ENCODE results near the gene PPFIBP1.
A peak's percentile ranks its signal among the peaks of the same experiment; 100 is the strongest.

Gene PPFIBP1

DNA sequence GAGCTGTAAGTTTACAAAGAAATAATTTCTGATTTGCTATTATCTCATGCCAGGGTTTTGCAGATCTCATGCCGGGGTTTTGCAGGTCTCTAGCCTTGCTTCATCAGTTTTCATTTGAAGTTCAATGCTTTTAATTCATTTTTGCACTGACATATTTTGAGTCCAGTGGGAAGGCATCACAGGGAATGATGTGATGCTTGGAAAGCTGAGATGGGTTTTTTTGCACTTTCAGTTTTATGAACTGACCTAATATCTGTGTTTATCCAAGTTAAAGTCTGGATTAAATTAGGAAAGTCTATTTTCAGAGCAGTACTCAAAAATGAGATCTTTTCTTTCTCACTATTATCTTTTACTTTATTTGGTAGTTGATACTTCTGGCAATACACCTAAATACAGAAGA lies 148.6 kb downstream of the PPFIBP1 start:
- no peak for DNase-seq
- intact Hi-C loops (cut with DNase I): no loop called here

GRCh38 chr12:27673101-27673718 lies 149.2 kb downstream of the PPFIBP1 start:
- intact Hi-C loops (cut with DNase I): no loop called here
- DNase-seq: no peak

DNA sequence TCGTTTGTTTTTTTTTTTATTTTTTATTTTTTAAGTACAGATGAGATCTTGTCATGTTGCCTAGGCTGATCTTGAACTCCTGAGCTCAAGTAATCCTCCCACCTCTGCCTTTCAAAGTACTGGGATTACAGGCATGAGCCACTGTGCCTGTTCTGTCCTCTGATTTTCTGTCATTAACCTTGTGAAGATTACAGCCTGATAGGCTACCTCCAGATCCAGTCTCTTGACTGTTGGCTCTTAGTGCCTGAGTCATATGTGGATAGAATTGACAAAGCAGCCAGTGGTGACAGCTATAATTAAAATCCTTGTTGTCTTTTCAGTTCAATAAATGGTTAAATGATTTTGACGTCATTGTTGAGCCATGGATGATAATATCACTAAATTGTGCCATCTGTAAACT lies 151.0 kb downstream of the PPFIBP1 start:
- no peak for DNase-seq
- intact Hi-C loops (cut with DNase I): no loop called here

GRCh38 chr12:27680619-27681018 lies 156.6 kb downstream of the PPFIBP1 start:
- intact Hi-C loops (cut with DNase I): no loop called here
- no peak for DNase-seq

DNA sequence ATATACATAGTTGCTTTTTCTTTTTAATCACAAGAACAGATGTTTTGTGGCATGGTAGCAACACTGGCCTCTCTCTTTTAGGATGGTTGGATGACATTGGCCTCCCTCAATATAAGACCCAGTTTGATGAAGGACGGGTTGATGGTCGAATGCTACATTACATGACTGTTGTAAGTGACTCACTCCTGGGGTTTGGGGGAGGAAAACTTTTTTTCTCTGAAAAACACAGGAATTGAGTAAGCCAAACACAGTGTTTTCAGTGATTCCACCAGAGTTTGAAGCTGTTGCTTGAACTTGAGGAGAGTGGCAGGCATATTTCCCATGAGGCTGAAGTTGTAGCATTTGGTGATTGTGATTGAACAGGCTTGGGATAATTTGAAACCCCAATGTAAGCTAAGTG lies 158.5 kb downstream of the PPFIBP1 start:
- DNase-seq: no peak
- intact Hi-C loops (cut with DNase I): no loop called here

DNA sequence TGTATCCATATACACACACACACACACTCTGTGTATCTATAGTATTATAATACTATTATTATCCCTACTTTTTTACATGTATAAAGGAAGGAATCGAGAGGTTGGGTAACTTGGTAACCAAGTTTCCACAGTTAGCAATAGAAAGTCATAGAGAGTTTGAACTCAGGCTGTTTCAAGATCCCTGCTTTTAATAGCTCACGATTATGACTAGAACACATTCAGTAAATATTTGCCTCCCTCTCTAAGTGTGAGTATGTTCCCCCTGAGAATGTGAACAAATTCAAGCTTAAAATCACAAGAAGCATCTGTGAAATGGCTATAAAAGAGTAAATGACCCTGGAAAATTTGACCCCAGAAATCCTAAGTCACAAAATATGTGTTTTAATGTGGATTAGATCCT lies 161.3 kb downstream of the PPFIBP1 start:
- intact Hi-C loops (cut with DNase I): no loop called here
- DNase-seq: no peak

GRCh38 chr12:27686147-27686546 lies 162.1 kb downstream of the PPFIBP1 start:
- intact Hi-C loops (cut with DNase I): no loop called here
- DNase-seq: no peak

- intact Hi-C loops (cut with DNase I): no loop called here
- DNase-seq: no peak
These were observed 164.7 kb downstream of the PPFIBP1 start for GRCh38 chr12:27688671-27689070.

- intact Hi-C loops (cut with DNase I): no loop called here
- no peak for DNase-seq
These were observed 165.7 kb downstream of the PPFIBP1 start for GRCh38 chr12:27689558-27690180.

- DNase-seq: no peak
- intact Hi-C loops (cut with DNase I): no loop called here
These were observed 169.4 kb downstream of the PPFIBP1 start for GRCh38 chr12:27693403-27693802.

GRCh38 chr12:27695556-27696292 lies 171.7 kb downstream of the PPFIBP1 start:
- no peak for DNase-seq
- intact Hi-C loops (cut with DNase I): no loop called here

GRCh38 chr12:27696293-27696652 lies 172.3 kb downstream of the PPFIBP1 start, which contains the start of gene REP15:
REP15 (plus strand) TSS chr12:27696447; CDS start chr12:27696563, 116 bp downstream.
- DNase-seq: no peak
- intact Hi-C loops (cut with DNase I): no loop called here

DNA sequence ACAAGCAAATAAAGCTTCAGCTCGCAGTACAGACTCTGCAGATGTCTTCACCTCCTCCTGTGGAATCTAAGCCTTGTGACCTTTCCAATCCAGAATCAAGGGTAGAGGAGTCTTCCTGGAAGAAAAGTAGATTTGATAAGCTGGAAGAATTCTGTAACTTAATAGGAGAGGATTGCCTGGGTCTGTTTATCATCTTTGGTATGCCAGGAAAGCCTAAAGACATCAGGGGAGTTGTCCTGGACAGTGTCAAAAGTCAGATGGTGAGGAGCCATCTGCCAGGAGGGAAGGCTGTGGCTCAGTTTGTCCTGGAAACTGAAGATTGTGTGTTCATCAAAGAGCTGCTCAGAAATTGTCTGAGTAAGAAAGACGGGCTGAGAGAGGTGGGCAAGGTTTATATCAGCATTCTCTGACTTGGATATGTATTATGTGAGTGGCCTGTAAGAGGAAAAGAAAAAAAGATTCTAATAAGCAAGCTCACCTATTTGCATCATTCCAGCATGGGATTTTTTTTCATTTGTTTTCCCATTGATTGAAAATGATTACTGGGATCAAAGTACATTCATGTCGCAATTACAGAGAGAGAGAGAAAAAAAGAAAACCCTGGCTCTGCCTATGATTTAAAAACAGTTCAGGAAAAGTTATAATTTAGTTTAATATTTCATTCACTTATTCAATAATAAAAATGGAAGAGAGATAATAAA lies 173.0 kb downstream of the PPFIBP1 start:
- intact Hi-C loops (cut with DNase I): no loop called here

GRCh38 chr12:27703720-27704452 lies 179.9 kb downstream of the PPFIBP1 start:
- intact Hi-C loops (cut with DNase I): loop anchor here (10.0 kb wide), 1 partner anchor 179 kb away; the partner anchor contains the start of gene PPFIBP1
- peak in 39 of 42 donors; percentile 22 to 89 (median 71) for DNase-seq

More for the DNA sequence above, 173.0 kb downstream of the PPFIBP1 start:
- no peak for DNase-seq

DNA sequence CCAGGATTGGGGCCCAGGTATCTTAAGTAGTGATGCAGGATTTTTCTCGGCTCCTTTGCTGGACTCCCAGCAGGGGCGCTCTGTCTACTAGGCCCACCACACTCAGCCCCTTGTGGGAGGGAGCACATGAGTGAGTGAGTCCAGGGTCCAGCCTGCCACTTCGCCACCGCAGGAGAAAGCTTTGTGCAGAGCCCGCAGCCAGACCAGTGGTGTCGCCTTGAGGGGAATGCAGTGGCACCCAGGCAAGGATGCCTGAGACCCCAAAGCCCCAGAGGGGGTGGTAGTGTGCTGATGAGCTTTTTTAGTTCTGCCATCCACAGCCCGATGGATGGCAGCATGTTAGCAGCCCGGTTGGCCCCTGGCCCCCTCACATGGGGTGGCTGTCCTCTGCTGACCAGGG lies 181.3 kb downstream of the PPFIBP1 start:
- no peak for DNase-seq
- intact Hi-C loops (cut with DNase I): loop anchor here (10.0 kb wide), 1 partner anchor 180 kb away; the partner anchor contains the start of gene PPFIBP1

DNA sequence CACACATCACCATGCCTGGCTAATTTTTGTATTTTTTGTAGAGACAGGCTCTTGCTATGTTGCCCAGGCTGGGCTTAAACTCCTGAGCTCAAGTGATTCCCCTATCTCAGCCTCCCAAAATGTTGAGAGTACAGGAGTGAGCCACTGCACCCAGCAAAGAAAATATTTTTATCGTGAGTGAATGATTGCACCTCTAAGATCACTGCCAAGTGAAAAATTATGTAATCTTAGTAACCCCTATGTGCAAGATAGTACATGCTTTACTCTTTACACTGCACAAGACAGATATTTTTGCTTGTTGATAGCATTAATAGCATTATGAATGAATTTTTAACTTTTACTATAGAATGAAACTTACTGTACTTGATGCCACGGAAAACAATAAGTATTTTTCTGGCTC lies 183.2 kb downstream of the PPFIBP1 start:
- intact Hi-C loops (cut with DNase I): loop anchor here (10.0 kb wide), 1 partner anchor 182 kb away; the partner anchor contains the start of gene PPFIBP1
- no peak for DNase-seq

GRCh38 chr12:27709212-27709931 lies 185.4 kb downstream of the PPFIBP1 start:
- no peak for DNase-seq
- intact Hi-C loops (cut with DNase I): loop anchor here (10.0 kb wide), 1 partner anchor 185 kb away; the partner anchor contains the start of gene PPFIBP1

DNA sequence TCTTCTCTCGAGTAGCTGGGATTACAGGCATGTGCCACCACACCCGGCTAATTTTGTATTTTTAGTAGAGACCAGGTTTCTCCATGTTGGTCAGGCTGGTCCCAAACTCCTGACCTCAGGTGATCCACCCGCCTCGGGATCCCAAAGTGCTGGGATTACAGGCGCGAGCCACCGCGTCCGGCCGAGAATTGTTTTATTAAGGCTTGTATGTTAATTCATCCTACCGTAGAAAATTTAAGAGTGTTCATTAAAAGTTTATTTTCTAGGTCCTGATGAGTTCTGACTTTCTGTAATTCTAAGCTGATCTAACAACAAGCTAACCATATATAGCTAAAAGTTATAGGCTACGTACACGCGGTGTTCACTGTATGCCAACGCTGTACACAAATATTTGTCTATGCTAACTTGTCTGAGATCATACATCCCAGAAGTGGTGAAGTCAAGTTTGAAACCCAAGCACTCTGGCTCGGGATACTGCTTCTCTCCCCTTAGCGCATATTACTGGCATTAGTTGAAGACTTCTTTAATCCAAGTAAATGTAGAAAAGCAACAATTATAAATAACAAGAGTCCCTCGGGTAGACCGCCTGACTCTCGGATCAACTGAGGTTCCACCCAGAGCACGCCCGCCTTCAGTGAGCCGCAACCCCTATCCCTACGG lies 186.1 kb downstream of the PPFIBP1 start:
- DNase-seq: peak in 2 of 42 donors; percentile 21
- intact Hi-C loops (cut with DNase I): loop anchor here (5.0 to 10.0 kb wide), 2 partner anchors 67 to 185 kb away; partner anchors contain the start of gene PPFIBP1

Data from head of caudate nucleus (tissue), 42 donors.